Lower leg skin (tissue), 4 donors: ENCODE data around the gene LAD1. TPM values are rescaled to one million over a fixed set of nuclear protein-coding genes. Genes with fewer than 3 reads are reported as not detected.

ENCODE experiments used
- DNase-seq, 2 donors: peaks; one replicate each; pipeline ENCODE4 v3.0.0-alpha.2; 2019; ENCODE audit warnings: low spot score in 2 of 2
- H3K4me3 ChIP-seq: fragments of 200-600 bp; sonication (generic); 2 replicates; pipeline ENCODE4 v1.5.1; 2017; ENCODE audit warnings: mild to moderate bottlenecking, low read depth; ENCODE audit not compliant: poor library complexity, severe bottlenecking
- CTCF ChIP-seq, 3 donors: fragments of 450-650 bp; IDR thresholded peaks; one replicate each; pipeline ENCODE4 v1.5.1; 2016; ENCODE audit warnings: antibody characterized with exemption in 3 of 3, mild to moderate bottlenecking in 3 of 3, moderate library complexity in 2 of 3
- POLR2A ChIP-seq, 2 donors: fragments of 450-650 bp; IDR thresholded peaks; one replicate each; pipeline ENCODE4 v1.6.1; 2016 to 2017; ENCODE audit warnings: antibody characterized with exemption in 2 of 2, mild to moderate bottlenecking in 1 of 2, moderate library complexity in 1 of 2
- WGBS, 2 donors: methylation state at CpG; one replicate each; pipeline ENCODE4 v1.1.5; 2018; 5-methylcytosine and 5-hydroxymethylcytosine counted together
- intact Hi-C: fragments of 100-400 bp; cut with DNase I; formaldehyde crosslinking; loops from one replicate; pipeline ENCODE4 v1.15.0; 2023; ENCODE audit warnings: low total_unique reads
- total RNA-seq, 4 donors: library from RNA; depleted of rRNA; stranded (reverse); fragments of >200 nt; gene quantifications; one replicate each; pipeline ENCODE4 v1.1.0, GENCODE V29; 2016

The LAD1 gene
- total RNA-seq, 4 donors from 2014 or later = 271 to 336 (median 291) TPM

DNA sequence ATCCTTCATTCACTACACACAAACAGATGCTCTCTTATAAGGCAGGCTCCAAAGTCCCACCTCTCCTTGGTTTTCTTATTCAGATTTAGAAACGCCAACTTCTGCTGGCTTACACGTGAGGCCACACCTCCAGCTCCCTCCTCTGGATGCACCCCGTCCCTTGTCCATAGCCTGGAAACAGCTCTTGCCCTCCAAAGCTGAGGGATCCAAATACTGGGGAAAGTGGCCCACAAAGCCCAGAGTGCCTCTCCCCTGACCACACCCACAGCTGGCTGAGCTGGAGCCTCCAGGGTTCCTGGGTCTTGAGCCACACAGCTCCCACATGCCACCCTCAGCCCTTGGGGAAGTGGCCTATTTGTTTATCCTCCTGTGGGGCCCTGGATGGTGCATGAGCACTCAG, 4.5 kb downstream of the LAD1 start:
- 29 to 34% methylated on average over 3 of the region's 3 CpGs for WGBS, 2 donors
- intact Hi-C loops = no loop called here
- TF ChIP-seq CTCF (IDR thresholded peaks at IDR 0.05) = no peak
- no peak for TF ChIP-seq POLR2A (IDR thresholded peaks at IDR 0.05)
- H3K4me3 ChIP-seq = no peak overlapping the region
- DNase-seq = no peak

- DNase-seq = no peak
- intact Hi-C loops = no loop called here
- H3K4me3 ChIP-seq = no peak overlapping the region
- WGBS, 2 donors = 37 to 39% methylated on average over 3 of the region's 3 CpGs
- TF ChIP-seq POLR2A (IDR thresholded peaks at IDR 0.05) (no peak), CTCF (IDR thresholded peaks at IDR 0.05) (no peak)
Measured at GRCh38 chr1:201393076-201393475, 6.0 kb downstream of the LAD1 start.

GRCh38 chr1:201391651-201392511, 7.2 kb downstream of the LAD1 start:
- intact Hi-C loops = no loop called here
- no peak for DNase-seq
- TF ChIP-seq POLR2A (IDR thresholded peaks at IDR 0.05) (no peak), CTCF (IDR thresholded peaks at IDR 0.05) (no peak)
- 57 to 65% methylated on average over 9 of the region's 9 CpGs for WGBS, 2 donors
- no peak overlapping the region for H3K4me3 ChIP-seq

- 95 to 97% methylated on average over 1 of the region's 1 CpG for WGBS, 2 donors
- TF ChIP-seq CTCF (IDR thresholded peaks at IDR 0.05) = no peak
- no peak for TF ChIP-seq POLR2A (IDR thresholded peaks at IDR 0.05)
- no peak overlapping the region for H3K4me3 ChIP-seq
- intact Hi-C loops = no loop called here
- DNase-seq = no peak
Measured at GRCh38 chr1:201391225-201391624, 7.9 kb downstream of the LAD1 start.

DNA sequence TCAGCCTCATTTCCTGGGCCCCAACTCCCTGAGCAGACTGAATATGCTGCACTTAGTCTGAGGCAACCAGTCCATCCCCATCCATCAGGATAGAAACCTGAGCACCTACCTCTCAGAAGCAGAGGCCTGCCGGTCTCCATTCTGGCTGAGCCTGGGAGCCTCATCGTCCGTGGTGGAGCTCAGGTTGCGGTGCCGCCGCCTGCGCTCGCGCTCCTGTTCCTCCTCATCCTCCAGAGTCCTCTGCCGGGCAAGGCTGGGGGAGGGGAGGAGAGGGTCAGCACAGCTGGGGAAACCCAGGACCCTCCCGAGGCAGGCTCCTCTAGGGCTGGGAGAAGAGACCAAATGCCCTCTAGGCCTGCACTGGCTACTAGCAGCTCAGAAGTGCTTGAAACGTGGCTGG, 10.1 kb downstream of the LAD1 start:
- H3K4me3 ChIP-seq = no peak overlapping the region
- WGBS, 2 donors = 81 to 91% methylated on average over 11 to 12 of the region's 12 CpGs
- intact Hi-C loops = no loop called here
- DNase-seq = no peak
- TF ChIP-seq POLR2A (IDR thresholded peaks at IDR 0.05) = no peak
- TF ChIP-seq CTCF (IDR thresholded peaks at IDR 0.05) = no peak

- H3K4me3 ChIP-seq = no peak overlapping the region
- whole genome bisulfite sequencing, 2 donors = 83 to 85% methylated on average over 8 of the region's 8 CpGs
- TF ChIP-seq CTCF (IDR thresholded peaks at IDR 0.05) (no peak), POLR2A (IDR thresholded peaks at IDR 0.05) (no peak)
- intact Hi-C loops = no loop called here
- no peak for DNase-seq
Measured at GRCh38 chr1:201386208-201386607, 12.9 kb downstream of the LAD1 start.
